Activated CD4-positive, alpha-beta T cell treated with anti-CD3 and anti-CD28 coated beads, Interleukin-2, amount 50 U/mL, for 48 hours (primary cell): Measurements from ENCODE around the gene TRIM40.
A peak's percentile ranks its signal among the peaks of the same experiment; 100 is the strongest.
"Not testable (repeated sequence)": the region's sequence is repeated elsewhere in the genome, so short reads cannot be mapped to it uniquely, and the experiment has no call there.

Experiments
- DNase-seq, 2 experiments: peaks; one replicate each; pipeline ENCODE4 v3.0.0-alpha.2; 2020

The TRIM40 gene

DNA sequence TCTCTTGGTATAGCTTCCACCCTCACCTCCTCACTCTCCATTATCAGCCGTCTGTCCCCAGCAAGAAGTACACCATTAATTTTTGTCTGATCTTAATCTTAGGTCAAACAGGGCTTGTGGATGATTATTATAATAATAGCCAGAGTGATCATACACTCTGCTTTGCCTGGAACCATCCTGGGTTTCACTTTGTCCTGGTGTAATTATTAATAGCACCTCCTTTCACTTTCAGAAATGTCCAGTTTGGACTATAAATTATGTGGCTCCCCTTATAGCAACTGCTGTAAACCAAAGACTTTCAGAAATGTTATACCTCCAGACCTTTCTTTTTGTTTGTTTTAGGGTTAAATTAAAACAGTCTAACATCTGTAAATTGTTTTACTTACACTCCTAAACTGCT is 22.1 kb upstream of the TRIM40 start:
- DNase-seq: no peak

DNA sequence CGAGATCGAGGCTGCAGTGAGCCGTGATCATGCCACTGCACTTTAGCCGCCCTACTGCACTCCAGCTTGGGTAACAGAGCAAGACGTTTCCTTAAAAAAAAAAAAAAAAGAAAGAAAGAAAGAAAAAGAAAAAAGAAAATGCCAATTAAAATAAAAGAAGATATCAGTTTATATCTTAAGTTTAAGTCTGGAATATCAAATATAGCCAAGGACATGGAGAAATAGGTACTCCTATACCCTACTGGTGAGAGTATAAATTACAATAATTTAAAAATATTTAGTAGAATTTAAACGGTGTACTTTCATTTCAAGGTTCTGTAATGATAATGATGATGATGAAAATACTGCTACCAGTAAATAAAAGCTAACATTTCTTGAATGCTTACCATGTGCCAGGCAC is 19.2 kb upstream of the TRIM40 start:
- DNase-seq: no peak

DNA sequence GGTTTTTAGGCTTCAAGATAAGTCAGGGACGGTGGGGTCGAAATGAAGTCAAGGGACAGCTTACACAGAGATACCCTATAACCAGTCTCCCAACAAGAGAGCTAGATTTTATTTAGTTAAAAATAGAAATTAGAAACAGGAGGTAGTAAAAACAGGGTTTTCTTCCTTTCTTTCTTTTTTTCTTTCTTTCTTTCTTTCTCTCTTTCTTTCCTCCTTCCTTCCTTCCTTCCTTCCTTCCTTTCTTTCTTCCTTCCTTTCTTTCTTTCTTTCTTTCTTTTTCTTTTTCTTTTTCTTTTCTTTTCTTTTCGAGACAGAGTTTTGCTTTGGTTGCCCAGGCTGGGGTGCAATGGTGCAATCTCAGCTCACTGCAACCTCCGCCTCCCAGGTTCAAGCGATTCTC is 17.2 kb upstream of the TRIM40 start:
- not testable (repeated sequence) for DNase-seq

DNA sequence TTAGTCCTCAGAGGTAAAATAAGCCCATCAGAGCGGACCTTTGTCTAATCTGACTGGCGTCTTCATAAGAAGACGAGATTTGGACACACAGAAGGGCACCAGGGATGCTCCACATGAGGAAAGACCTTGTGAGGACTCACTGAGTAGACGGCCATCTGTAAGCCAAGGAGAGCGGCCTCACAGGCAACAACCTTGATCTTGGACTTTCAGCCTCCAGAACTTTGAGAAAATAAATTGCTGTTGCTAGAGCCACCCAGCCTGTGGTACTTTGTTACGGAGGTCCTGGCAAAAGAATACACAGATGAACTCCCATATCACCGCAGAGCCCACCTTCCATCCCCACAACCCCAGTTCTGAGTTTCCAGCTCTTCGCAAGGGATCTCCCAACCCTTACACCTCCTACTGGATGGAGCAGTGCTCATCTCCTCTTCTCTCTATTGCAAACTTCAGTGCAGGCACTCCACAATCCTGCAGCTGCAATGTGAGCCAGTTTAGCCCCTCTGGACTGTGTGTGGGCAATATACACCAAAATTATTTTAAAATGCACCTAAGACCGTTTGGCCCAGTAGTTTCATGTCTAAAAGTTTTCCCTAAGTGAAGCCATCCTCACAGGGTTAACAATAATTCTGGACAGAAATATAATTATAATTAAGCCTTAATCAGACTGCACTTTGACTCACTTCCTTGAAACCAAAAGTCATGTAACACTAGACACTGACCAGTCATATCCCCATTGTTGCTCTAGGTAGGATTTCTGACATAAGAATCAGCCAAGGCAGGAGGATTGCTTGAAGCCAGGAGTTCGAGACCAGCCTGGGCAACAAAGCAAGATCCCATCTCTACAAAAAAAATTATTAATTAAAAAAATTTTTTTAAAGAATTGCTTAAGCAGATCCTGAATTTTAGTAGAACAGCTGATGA is 14.2 kb upstream of the TRIM40 start:
- no peak for DNase-seq

DNA sequence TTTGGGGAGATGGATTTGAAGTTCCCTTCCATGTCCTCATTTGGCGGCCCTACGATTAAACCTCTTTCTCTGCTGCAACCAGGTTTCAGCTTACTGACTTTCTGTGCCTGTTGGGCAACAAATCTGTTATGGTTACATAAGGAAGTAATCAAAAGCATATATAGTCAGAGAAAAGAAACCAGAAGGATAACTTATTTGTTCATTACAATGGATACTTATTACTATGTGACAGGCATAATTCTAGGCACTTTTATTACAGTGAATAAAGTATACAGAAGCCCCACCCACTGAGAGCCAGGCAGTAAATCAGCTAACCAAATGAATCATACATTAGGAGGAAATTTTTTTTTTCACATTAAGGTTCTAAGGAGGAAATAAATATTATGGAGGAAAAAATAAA is 13.4 kb upstream of the TRIM40 start:
- DNase-seq: no peak

DNA sequence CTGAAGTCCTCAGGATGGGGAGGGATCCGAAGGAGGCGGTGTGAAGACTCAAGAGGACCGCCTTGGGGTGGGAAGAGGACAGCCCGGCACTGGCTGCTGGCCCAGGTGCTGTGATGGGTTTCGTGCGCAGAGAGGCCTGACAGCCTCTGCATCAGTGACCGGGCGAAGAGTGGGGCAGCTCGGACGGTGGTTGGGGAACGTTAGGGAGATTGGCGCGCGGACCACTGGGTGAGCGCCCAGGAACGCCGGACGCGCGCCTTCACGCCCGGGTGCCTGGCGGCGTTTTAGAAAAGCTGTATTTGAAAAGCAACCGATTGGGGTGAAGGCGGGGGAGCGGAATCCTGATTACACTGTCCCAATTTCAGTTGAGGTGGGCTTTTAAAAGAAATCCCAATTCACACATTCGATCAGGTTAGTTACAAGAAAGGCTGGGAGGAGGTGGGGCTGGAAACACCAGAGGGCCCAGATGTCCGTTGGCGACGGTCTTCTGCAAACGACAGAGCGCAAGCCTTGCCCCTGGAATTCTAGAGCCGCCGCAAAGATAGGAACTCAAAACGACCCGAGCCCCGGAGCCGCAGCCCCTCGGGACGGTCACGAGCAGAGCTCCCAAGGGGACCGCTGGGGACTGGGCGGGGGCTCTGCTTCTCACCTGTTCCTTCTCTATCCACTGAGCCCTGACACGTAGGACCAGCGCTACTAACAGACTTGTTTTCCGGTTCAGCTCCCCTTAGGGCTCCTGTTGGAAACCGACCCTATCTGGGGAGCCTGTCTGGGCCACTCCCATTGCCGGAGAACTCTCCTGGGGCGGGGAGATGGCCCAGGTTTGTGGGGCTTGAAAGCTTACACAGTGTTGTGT is 8.5 kb upstream of the TRIM40 start:
- no peak for DNase-seq

DNA sequence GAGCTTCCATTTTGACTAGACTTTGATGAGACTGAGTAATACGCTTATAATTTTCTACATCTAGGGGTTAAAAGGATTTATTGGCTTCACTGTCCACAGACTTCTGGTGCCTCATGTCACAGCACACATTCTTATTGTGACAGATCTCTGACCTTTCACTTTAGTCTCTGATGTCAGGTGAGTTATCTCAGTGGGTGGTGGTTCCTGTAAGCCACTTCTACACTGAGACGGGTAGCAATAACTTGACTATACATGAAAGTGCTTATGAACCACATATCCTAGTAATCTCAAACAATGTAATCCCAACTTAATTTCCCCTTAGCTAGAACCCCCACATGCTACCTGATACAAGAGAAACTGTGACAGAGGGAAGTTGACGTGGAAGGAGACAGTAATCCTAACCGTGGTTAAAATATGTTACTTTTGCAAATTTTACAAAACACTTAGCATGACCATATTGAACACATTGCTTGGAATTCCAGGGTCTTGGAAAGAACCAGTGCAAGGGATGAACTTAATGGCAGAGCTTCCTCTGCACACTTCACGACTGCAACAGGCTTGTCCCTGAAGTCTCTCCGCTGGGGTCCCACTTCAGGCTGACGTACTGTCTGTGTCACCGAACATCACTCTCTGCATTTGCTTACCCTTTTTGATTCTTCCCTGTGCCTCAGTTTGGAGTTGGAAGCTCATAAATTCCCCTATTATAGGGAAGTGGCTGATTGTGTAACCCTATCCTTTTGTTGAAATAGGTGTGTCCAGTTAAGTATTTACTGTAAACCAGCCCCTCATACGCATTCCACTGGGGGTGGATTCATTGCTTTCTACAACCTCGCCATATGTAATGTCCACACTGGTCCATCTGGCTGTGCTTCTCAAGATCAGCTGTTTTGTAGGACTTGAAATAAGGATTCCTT is 6.4 kb upstream of the TRIM40 start:
- DNase-seq: no peak

DNA sequence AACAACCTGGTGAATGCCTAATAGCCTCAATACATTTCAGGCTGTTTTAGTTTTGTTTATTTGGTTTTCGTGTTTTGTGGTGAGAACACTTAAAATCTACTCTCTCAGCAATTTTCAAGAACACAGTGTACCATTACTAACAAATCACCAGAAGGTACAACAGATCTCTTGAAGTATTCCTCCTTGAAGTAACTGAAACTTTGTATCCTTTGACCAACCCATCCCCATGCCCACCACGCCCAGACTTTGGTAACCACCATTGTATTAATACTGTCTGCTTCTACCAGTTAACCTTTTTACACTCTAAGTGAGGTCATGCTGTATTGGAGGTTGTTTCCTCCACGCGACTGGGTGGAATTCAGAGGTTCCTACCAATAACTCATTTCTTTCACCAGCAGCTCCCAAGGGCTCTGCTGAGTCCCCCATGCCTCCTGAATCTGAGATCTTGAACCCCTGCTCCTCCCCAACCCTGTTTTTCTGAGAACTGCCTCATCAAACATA is 5.7 kb upstream of the TRIM40 start:
- no peak for DNase-seq

DNA sequence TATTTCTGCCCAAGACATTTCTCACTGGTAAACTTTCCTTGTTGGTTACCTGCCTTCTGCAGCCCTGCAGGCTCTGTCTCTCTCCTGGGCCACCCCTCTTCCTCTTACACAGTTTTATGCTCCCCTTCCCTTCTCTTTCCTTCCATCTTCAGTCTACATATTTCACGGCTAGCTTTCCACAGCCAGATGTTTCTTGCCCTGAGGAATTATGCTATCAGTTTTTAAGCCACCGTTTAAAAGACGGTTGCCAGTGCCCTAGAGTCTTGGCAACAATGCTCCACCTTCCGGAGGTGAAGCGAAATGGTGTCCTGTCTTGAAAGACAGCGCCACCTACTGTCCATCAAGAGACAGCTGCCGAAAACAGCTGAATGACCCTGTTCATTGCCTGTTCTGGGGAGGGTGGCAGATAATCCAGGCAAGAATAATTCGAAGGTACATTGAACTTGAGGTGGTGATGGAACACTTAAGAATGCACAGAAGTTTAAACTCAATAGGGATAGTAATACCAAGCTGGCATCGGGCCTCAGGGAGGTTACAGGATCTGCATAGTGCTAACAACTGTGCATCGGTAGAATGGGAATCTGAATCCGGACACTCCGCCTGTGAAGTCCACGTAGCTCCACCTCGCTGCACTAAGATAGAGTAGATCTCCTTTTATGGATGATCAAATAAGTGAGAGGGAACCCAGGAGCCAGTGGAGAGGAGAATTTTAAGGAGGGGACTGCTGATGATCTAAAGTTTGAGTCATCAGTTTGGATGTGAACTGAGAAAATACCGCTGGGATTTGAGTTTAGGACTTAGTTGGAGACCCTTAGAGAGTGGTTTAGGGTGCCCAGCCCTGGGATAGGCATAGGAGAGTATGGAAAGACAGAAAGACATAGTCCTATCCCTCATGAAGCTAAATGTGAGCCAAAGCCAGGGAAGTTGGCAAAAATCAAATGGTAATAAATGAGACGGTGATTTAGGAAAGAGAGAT is 4.8 kb upstream of the TRIM40 start:
- peak; percentile 47 to 64 for DNase-seq

DNA sequence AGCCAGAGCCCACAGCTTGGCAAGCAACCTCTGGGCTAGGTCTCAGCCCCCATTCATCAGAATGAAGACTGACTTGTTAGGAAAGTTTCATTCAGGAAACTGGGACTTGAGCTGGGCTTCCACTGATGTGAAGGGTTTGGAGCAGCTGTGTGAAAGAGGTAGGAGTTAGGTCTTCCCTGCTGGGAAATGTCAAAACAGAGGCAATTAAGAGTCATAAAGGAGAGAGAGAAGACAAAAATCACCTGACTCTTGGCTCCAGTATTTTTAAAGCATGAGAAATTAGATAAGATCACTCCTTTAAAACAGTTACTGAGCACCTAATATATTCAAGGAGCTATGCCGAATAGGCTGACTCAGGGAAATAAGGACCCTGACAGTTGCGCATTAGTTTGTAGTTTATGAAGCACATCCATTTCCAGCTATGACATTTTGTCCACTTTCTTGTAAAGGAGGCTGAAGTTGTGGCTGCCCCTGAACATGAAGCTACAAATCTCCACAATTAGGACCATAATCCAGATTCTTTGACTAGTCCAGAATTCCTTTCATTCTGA is 3.9 kb upstream of the TRIM40 start:
- DNase-seq: no peak

DNA sequence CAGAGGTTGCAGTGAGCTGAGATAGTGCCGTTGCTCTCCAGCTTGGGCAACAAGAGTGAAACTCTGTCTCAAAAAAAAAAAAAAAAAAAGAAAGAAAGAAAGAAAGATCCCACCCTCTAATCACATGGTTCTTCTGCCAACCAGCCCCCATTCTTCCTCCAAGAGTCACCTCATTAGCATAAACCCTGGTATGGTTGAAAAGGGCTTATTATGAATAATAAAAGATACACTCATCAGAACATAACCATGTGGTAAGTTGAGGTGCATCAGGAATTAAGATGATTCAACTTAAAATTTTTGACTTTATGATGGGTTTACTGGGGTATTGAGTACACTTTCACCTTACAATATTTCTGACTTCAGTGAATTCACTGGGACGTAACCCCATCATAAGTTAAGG is 793 bp upstream of the TRIM40 start:
- no peak for DNase-seq

DNA sequence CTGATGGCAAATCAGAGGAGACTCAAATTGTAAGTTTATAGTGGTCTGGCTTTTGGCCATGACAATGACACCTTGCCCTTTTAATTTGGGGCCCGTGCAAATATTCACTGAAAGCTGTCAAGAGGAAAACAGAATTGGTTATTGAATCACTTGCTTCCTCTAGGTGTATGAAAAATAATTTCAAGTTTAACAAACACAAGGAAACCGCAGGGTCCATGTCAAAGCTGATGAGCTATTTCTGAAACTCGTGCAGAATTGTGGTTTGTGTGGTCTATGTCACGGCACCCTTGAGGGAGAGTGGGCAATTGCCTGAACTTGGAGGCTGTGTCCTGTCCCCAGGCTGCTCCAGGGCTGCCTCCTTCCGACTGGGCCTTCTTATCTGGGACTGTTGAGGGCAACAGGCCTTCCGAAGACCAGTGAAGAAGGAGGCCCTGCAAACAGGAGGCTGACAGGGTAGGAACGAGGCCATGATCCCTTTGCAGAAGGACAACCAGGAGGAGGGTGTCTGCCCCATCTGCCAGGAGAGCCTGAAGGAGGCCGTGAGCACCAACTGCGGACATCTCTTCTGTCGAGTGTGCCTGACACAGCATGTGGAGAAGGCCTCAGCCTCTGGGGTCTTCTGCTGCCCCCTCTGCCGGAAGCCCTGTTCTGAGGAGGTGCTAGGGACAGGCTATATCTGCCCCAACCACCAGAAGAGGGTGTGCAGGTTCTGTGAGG is 788 bp downstream of the TRIM40 start:
- no peak for DNase-seq

DNA sequence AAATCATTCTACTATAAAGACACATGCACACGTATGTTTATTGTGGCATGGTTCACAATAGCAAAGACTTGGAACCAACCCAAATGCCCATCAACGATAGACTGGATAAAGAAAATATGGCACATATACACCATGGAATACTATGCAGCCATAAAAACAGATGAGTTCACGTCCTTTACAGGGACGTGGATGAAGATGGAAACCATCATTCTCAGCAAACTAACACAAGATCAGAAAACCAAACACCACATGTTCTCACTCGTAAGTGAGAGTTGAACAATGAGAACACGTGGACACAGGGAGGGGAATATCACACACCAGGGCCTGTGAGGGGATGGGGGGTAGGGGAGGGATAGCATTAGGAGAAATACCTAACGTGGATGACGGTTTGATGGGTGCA is 4.3 kb downstream of the TRIM40 start:
- DNase-seq: not testable (repeated sequence)

DNA sequence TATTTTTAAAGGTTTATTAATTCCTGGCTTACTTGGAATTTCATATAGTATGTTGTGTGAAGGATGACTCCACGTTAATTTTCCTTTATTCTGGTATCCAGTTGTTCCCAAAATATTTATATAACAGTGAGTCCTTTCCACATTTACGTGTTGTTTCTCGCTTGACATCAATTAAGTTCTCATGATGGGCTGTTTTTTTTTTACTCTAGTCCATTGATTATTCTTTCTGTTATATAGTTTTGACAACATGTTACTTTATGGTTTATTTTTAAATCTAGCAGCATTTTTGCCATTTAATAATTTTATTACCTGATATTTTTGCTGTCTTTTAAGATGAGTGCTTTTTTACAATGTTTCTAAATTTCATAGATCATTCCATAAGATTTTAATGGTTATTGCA is 6.7 kb downstream of the TRIM40 start:
- DNase-seq: no peak

DNA sequence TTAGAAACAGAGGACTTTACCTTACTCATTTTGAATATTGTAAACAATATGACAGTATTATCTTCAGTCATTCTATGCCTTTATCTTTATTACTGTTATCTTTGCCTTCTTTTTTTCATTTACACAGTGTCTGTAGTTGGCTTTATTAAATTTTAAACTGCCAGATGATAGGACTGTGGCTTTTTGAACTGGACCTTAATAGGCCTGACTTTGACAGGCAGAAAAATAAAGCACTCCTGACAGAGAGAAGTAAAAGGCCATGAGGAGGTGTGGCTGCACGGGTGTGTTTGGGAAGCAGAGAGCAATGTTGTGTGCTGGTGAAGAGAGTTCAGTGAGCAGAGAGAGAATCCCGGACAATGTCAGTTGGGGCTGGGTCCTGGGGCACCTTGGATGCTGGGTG is 7.8 kb downstream of the TRIM40 start:
- no peak for DNase-seq

DNA sequence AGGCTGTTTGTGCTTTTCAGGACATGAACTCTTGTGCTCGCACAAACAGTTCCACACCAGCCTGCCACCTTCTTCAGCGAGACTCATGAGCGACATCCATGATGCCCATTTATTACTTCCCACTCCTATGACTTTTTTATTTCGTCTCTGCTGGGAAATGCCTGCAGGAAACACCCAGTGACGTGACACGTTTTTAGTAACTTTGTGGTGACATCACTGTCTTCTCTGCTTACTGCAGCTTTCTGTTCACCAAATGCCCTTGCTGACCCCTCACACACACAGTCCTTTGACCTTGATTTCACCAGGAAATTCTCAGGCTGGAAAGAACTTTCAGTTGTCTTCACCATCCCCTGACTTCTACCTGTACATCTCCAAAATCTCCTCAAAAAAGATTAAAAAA is 8.9 kb downstream of the TRIM40 start:
- DNase-seq: no peak

DNA sequence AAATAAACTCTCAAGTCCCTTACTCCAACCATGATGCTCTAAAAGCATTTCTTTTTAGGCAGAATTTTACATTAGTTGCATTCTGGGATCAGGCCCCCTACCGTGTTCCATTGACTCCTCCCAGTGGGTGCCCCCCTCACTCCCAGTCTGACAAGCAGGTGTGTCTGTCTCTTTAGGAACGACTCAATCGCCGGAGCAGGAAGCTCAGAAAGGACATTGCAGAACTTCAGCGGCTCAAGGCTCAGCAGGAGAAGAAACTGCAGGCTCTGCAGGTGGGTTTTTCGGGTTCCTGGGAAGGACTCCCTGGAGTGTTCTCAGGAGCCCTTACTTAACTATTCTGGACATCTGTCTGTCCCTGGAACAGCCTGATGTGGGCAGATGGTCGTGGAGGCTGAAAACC is 9.9 kb downstream of the TRIM40 start:
- DNase-seq: no peak

DNA sequence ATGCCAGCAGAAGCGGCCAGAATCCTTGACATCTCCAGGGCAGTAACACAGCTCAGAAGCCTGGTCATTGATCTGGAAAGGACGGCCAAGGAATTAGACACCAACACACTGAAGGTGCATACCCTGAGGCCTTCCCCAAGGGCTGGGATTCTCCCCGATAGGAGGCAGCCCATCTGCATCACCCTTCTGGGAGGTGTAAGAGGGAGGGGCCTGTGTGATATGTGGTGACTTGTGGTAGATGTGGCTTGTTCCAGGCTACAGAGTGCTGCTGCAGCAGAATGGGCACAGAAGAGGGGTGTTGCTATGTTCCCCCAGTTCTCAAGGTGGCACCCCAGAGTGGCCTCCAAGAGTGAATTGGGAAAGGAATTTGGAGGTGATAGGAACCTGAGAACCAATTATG is 11.2 kb downstream of the TRIM40 start:
- no peak for DNase-seq

DNA sequence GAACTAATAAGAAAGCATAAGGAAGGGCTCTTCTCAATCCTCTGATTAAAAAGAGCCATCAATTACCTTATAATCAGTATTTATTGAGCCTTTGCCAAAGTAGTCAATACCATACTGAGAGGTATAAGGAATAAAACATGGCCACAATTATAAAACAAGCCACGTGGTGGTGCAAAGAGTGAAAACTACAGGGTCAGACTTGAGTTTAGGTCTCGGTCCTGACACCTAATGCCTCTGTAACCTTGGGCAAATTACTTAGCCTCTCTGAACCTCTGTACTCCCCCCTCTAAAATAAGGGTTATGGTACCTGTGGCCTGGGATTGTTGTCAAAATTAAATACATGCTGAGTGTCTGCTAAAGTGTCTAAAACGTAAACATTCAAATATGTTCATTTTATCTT is 13.3 kb downstream of the TRIM40 start:
- DNase-seq: no peak

DNA sequence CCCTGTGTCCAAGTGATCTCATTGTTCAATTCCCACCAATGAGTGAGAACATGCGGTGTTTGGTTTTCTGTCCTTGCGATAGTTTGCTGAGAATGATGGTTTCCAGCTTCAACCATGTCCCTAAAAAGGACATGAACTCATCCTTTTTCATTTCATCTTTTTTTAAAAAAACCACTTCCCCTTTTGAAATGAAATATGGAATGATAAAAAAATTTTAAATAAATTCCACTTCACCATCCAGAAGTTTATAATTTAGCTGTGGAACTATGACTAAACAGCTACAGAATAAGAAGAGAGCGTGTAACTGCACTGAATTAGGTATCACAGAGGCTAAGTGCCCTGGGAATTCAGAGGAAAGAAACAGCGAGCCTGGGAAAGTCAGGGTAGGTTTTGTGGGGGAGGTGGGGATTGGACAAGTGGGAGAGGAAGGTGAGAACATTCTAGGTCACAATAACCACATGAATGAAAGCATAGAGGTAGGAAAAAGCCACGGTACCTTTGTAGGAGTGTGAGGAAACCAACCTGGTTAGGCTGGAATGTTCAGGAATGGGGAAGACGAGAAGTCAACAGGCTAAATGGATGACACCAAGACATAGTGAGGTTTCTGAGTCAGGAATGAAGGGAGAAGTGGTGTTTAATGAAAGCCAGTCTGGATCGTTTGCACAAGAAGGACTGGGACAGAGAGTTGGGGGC is 14.1 kb downstream of the TRIM40 start:
- no peak for DNase-seq
